CD8-positive, alpha-beta memory T cell (primary cell): ENCODE measurements around the gene GPR33. TPM values are rescaled to one million over a fixed set of nuclear protein-coding genes. Genes with fewer than 3 reads are reported as not detected.
A peak's percentile ranks its signal among the peaks of the same experiment; 100 is the strongest.

ENCODE experiments used
- CTCF ChIA-PET: fragments of 350-600 bp; sonication (Branson Sonifier 250); formaldehyde crosslinking; loops from one replicate; lab custom pipeline; 2021; ENCODE audit warnings: antibody characterized with exemption; lab: Charles Lee
- POLR2A ChIA-PET: fragments of 350-600 bp; sonication (Branson Sonifier 250); formaldehyde crosslinking; loops from one replicate; lab custom pipeline; 2021; ENCODE audit warnings: antibody characterized with exemption; lab: Charles Lee
- DNase-seq, 5 donors: peaks; one replicate each; pipeline versions ENCODE4 v3.0.0 to v3.0.0-alpha.2; 2020 to 2022; ENCODE audit warnings: mixed read lengths in 1 of 5
- H3K27ac ChIP-seq: one replicate; pipeline ENCODE4 v1.7.0; 2013; ENCODE audit warnings: low read depth, mild to moderate bottlenecking, low read length, moderate library complexity
- H3K27me3 ChIP-seq: 2 replicates; pipeline ENCODE4 v1.7.0; 2013; ENCODE audit warnings: low read length, mild to moderate bottlenecking; ENCODE audit not compliant: insufficient read depth, poor library complexity, severe bottlenecking
- H3K36me3 ChIP-seq: 2 replicates; pipeline ENCODE4 v1.7.0; 2013; ENCODE audit warnings: mild to moderate bottlenecking, low read length, moderate library complexity; ENCODE audit not compliant: insufficient read depth
- H3K4me1 ChIP-seq: 2 replicates; pipeline ENCODE4 v1.7.0; 2013; ENCODE audit warnings: mild to moderate bottlenecking, low read length, moderate library complexity; ENCODE audit not compliant: insufficient read depth
- H3K4me3 ChIP-seq: 2 replicates; pipeline ENCODE4 v1.7.0; 2013; ENCODE audit warnings: mild to moderate bottlenecking, low read length
- H3K9me3 ChIP-seq: 2 replicates; pipeline ENCODE4 v1.7.0; 2013; ENCODE audit warnings: mild to moderate bottlenecking, low read length
- H3K27ac Mint-ChIP-seq, 8 donors: one replicate each; pipeline ENCODE4 v1.8.0; 2020 to 2021; ENCODE audit warnings: mixed read lengths in 8 of 8, mild to moderate bottlenecking in 6 of 8, inconsistent platforms in 3 of 8, moderate library complexity in 3 of 8
- H3K27me3 Mint-ChIP-seq, 2 donors: one replicate each; pipeline ENCODE4 v1.8.0; 2020 to 2021; ENCODE audit warnings: mixed read lengths in 2 of 2, mild to moderate bottlenecking in 1 of 2, moderate library complexity in 1 of 2
- H3K36me3 Mint-ChIP-seq, 3 donors: one replicate each; pipeline ENCODE4 v1.8.0; 2020 to 2021; ENCODE audit warnings: mixed read lengths in 3 of 3, inconsistent platforms in 1 of 3, mild to moderate bottlenecking in 1 of 3
- H3K4me1 Mint-ChIP-seq, 3 donors: one replicate each; pipeline ENCODE4 v1.8.0; 2020 to 2021; ENCODE audit warnings: mixed read lengths in 3 of 3, inconsistent platforms in 1 of 3, mild to moderate bottlenecking in 1 of 3
- H3K4me3 Mint-ChIP-seq, 7 donors: one replicate each; pipeline ENCODE4 v1.8.0; 2020 to 2021; ENCODE audit warnings: mixed read lengths in 7 of 7, mild to moderate bottlenecking in 6 of 7, moderate library complexity in 4 of 7, inconsistent platforms in 2 of 7
- H3K9me3 Mint-ChIP-seq, 5 donors: one replicate each; pipeline ENCODE4 v1.8.0; 2020 to 2022; ENCODE audit warnings: mixed read lengths in 5 of 5, mild to moderate bottlenecking in 3 of 5, moderate library complexity in 2 of 5, inconsistent platforms in 1 of 5
- polyA plus RNA-seq: library from polyadenylated mRNA; unstranded; fragments of 300-500 nt; fragmentation: Illumina TruSeq; gene quantifications from one replicate; pipeline ENCODE4 v1.2.3, GENCODE V29; 2021
- total RNA-seq, 2 experiments: library from RNA; stranded (reverse); gene quantifications; one replicate each; pipeline ENCODE4 v1.2.3, GENCODE V29; 2021

The GPR33 gene
- total and polyA plus RNA-seq, 3 experiments from 2014 or later: not detected

DNA sequence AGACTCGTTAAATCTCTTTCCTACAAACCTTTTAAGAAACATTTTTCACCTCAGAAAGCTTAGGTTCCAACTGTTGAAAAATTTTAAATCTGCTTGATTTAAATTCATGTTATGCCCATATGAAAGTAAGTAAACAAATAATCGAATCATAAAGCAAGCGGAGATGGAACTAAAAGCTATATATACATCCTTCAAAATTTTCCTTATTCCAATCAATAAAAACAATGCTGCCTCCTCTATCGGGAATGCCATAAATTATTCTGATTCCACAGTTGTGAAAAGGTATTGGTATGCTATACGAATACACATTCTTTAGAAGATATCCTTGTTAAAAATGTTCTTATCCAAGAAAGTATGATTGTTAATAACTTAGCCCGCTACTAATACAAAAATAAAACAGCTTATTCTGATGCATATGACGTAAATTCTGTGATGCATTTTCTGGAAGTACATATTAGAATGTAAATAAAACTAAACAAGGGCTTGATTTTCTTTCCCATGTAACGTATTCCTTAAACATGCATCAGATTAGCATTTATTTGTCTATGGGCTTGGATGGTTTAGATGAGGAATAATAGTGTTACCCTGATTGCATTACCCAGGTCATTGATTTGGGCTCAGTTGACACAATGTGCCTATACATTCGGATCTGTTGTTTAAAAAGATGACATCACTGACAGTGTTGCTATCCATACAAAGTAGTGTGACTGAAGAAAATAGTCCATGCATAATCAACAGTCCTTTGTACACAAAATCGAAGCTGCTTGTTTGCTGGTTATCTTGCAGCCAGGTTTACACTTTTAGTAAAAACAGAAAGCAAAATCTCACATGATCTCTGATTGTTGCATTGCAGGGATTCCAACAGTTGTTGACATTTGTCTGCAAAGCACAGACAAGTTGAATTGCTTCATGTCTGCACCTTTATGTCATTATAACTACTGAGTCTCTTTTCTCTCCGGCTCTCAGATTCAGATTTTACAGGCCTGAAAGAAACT is 29.9 kb downstream of the GPR33 start:
- no peaks in the 10 kb centered on the region for H3K9me3 Mint-ChIP-seq
- H3K4me3 Mint-ChIP-seq: peak overlapping the region; percentile 94 to 97 (median 97)
- ChIA-PET POLR2A (interaction anchor here (0.6 to 2.0 kb wide), 7 partner anchors 38 to 746 kb away, joined by 3 to 14 read pairs (median 3); partner anchors contain the start of genes HEATR5A and STRN3), CTCF (interaction anchor here (2.7 kb wide), 1 partner anchor 37 kb away, joined by 11 read pairs; the partner anchor contains the start of gene HEATR5A)
- Histone ChIP-seq H3K4me3 (peak overlapping the region; percentile 85), H3K4me1 (peaks cover 15% of the 10 kb centered on the region), H3K27me3 (no peaks in the 10 kb centered on the region), H3K27ac (peak overlapping the region; percentile 87), H3K9me3 (no peaks in the 10 kb centered on the region), H3K36me3 (no peaks in the 10 kb centered on the region)
- peak overlapping the region; percentile 93 to 98 (median 96) for H3K27ac Mint-ChIP-seq
- peaks cover 0 to 10% (median 0%) of the 10 kb centered on the region in 3 donors for H3K36me3 Mint-ChIP-seq
- no peak for DNase-seq
- peaks cover 25 to 47% (median 43%) of the 10 kb centered on the region in 3 donors for H3K4me1 Mint-ChIP-seq
- H3K27me3 Mint-ChIP-seq: peaks cover 3 to 11% of the 10 kb centered on the region in 2 donors

GRCh38 chr14:31456841-31457664 is 30.8 kb downstream of the GPR33 start, which contains the start of gene DTD2:
TSS of gene DTD2 (minus strand) at chr14:31457506. CDS start at chr14:31457393, 113 bp downstream.
- Mint-ChIP-seq H3K4me1 (peaks cover 25 to 47% (median 43%) of the 10 kb centered on the region in 3 donors), H3K27ac (peak within 1 kb of the TSS; percentile 93 to 98 (median 96)), H3K36me3 (peaks cover 0 to 18% (median 0%) of the 10 kb centered on the region in 3 donors), H3K27me3 (peaks cover 3 to 11% of the 10 kb centered on the region in 2 donors), H3K9me3 (no peaks in the 10 kb centered on the region), H3K4me3 (peak within 1 kb of the TSS; percentile 94 to 97 (median 97))
- H3K36me3 ChIP-seq: peaks cover 4% of the 10 kb centered on the region
- peak within 1 kb of the TSS; percentile 85 for H3K4me3 ChIP-seq
- no peaks in the 10 kb centered on the region for H3K27me3 ChIP-seq
- CTCF ChIA-PET: interaction anchor here (2.7 kb wide), 1 partner anchor 37 kb away, joined by 11 read pairs; the partner anchor contains the start of gene HEATR5A
- DNase-seq: peak; percentile 84 to 94 (median 87)
- H3K4me1 ChIP-seq: peaks cover 15% of the 10 kb centered on the region
- POLR2A ChIA-PET: interaction anchor here (0.6 to 2.0 kb wide), 7 partner anchors 37 to 746 kb away, joined by 3 to 14 read pairs (median 3); partner anchors contain the start of genes HEATR5A and STRN3
- peak within 1 kb of the TSS; percentile 87 for H3K27ac ChIP-seq
- no peaks in the 10 kb centered on the region for H3K9me3 ChIP-seq

GRCh38 chr14:31449971-31450610 is 37.7 kb downstream of the GPR33 start:
- peaks cover 2 to 56% (median 8%) of the 10 kb centered on the region in 3 donors for H3K36me3 Mint-ChIP-seq
- Histone ChIP-seq H3K4me3 (no peak overlapping the region), H3K36me3 (peaks cover 9% of the 10 kb centered on the region), H3K27me3 (no peaks in the 10 kb centered on the region), H3K27ac (no peak overlapping the region), H3K9me3 (no peaks in the 10 kb centered on the region), H3K4me1 (peaks cover 4% of the 10 kb centered on the region)
- CTCF ChIA-PET: interaction anchor here (0.7 to 1.4 kb wide), 3 partner anchors 29 to 315 kb away, joined by 3 to 5 read pairs (median 3); partner anchors contain the start of gene HEATR5A
- POLR2A ChIA-PET: no interaction called here
- H3K27me3 Mint-ChIP-seq: no peaks in the 10 kb centered on the region
- no peak for DNase-seq
- H3K9me3 Mint-ChIP-seq: no peaks in the 10 kb centered on the region
- H3K27ac Mint-ChIP-seq: no peak overlapping the region
- H3K4me1 Mint-ChIP-seq: peaks cover 0 to 15% (median 13%) of the 10 kb centered on the region in 3 donors
- H3K4me3 Mint-ChIP-seq: no peak overlapping the region

GRCh38 chr14:31449136-31449535 is 38.7 kb downstream of the GPR33 start:
- peaks cover 2 to 56% (median 10%) of the 10 kb centered on the region in 3 donors for H3K36me3 Mint-ChIP-seq
- peaks cover 9% of the 10 kb centered on the region for H3K36me3 ChIP-seq

DNA sequence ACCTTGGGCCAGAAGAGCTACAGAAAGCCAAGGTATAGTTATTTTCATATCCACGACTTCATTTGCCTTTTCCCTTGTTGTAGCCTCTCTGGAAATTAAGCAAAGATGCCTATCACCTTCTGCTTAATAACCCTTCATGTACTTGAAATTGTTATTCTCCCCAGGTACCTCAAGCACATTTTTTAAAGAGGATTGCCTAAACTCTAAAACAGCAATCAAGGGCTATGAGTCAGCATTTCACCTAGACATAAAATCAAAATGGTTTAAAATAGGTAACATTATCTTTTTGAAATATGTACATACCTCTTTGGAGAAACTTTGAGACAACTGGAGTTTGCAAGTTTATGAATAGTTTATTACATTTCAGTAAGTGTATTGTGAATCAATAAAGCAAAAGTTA is 42.1 kb downstream of the GPR33 start:
- Mint-ChIP-seq H3K27ac (no peak overlapping the region), H3K36me3 (peaks cover 2 to 33% (median 11%) of the 10 kb centered on the region in 3 donors), H3K4me1 (no peaks in the 10 kb centered on the region), H3K27me3 (no peaks in the 10 kb centered on the region), H3K4me3 (no peak overlapping the region), H3K9me3 (no peaks in the 10 kb centered on the region)
- no peaks in the 10 kb centered on the region for H3K27me3 ChIP-seq
- POLR2A ChIA-PET: no interaction called here
- CTCF ChIA-PET: interaction anchor here (1.3 kb wide), 1 partner anchor 25 kb away, joined by 3 read pairs; the partner anchor contains the start of gene HEATR5A
- no peak for DNase-seq
- H3K4me3 ChIP-seq: no peak overlapping the region
- no peaks in the 10 kb centered on the region for H3K9me3 ChIP-seq
- no peaks in the 10 kb centered on the region for H3K4me1 ChIP-seq
- no peak overlapping the region for H3K27ac ChIP-seq
- no peaks in the 10 kb centered on the region for H3K36me3 ChIP-seq

More at GRCh38 chr14:31449136-31449535, 38.7 kb downstream of the GPR33 start:
- no peak for DNase-seq
- H3K4me1 Mint-ChIP-seq: peaks cover 0 to 7% (median 5%) of the 10 kb centered on the region in 3 donors
- H3K27ac Mint-ChIP-seq: no peak overlapping the region
- Histone ChIP-seq H3K27me3 (no peaks in the 10 kb centered on the region), H3K4me1 (peaks cover under 1% of the 10 kb centered on the region), H3K27ac (no peak overlapping the region), H3K9me3 (no peaks in the 10 kb centered on the region), H3K4me3 (no peak overlapping the region)
- ChIA-PET CTCF (interaction anchor here (0.6 to 1.4 kb wide), 4 partner anchors 28 to 314 kb away, joined by 3 to 5 read pairs (median 4); partner anchors contain the start of gene HEATR5A), POLR2A (no interaction called here)
- H3K9me3 Mint-ChIP-seq: no peaks in the 10 kb centered on the region
- no peak overlapping the region for H3K4me3 Mint-ChIP-seq
- H3K27me3 Mint-ChIP-seq: no peaks in the 10 kb centered on the region

DNA sequence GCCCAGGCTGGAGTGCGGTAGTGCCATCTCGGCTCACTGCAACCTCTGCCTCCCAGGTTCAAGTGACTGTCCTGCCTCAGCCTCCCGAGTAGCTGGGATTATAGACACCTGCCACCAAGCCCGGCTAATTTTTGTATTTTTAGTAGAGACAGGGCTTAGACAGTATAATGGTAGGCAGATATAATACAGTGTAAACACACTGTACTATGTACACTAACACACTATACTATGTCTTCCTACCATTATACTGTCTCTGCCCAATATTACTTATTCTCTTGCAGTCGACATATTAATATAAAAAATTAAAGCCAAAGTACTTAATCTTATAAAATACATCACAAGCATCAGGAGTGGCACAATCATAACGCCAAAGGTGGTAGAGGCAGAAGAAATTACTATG is 45.6 kb downstream of the GPR33 start:
- H3K4me1 ChIP-seq: no peaks in the 10 kb centered on the region
- no peak overlapping the region for H3K27ac ChIP-seq
- Mint-ChIP-seq H3K9me3 (no peaks in the 10 kb centered on the region), H3K4me1 (no peaks in the 10 kb centered on the region), H3K36me3 (peaks cover 6 to 18% (median 16%) of the 10 kb centered on the region in 3 donors), H3K27me3 (no peaks in the 10 kb centered on the region), H3K4me3 (no peak overlapping the region), H3K27ac (no peak overlapping the region)
- H3K27me3 ChIP-seq: no peaks in the 10 kb centered on the region
- ChIA-PET POLR2A (no interaction called here), CTCF (no interaction called here)
- DNase-seq: no peak
- no peak overlapping the region for H3K4me3 ChIP-seq
- H3K36me3 ChIP-seq: no peaks in the 10 kb centered on the region
- H3K9me3 ChIP-seq: no peaks in the 10 kb centered on the region
